Esophagus (tissue), 2 donors: ENCODE results near the gene PPY. TPM values are rescaled to one million over a fixed set of nuclear protein-coding genes. Genes with fewer than 3 reads are reported as not detected.

ENCODE experiments used
- H3K27ac ChIP-seq, 2 donors: one replicate each; pipeline ENCODE4 v1.5.1; 2013; ENCODE audit warnings: low read depth in 2 of 2, mild to moderate bottlenecking in 2 of 2, inconsistent platforms in 1 of 2, low read length in 1 of 2, moderate library complexity in 1 of 2
- H3K27me3 ChIP-seq, 2 donors: one replicate each; pipeline ENCODE4 v1.6.1; 2013; ENCODE audit warnings: low read length in 2 of 2, control low read depth in 1 of 2, mild to moderate bottlenecking in 1 of 2; ENCODE audit not compliant: insufficient read depth in 2 of 2, control insufficient read depth in 1 of 2
- H3K36me3 ChIP-seq, 2 donors: one replicate each; pipeline ENCODE4 v1.6.1; 2013; ENCODE audit warnings: low read length in 1 of 2; ENCODE audit not compliant: control insufficient read depth in 2 of 2, insufficient read depth in 2 of 2
- H3K4me1 ChIP-seq, 2 donors: one replicate each; pipeline ENCODE4 v1.6.1; 2013; ENCODE audit warnings: low read length in 1 of 2; ENCODE audit not compliant: control insufficient read depth in 2 of 2, insufficient read depth in 2 of 2
- H3K4me3 ChIP-seq, 2 donors: one replicate each; pipeline ENCODE4 v1.5.1; 2013; ENCODE audit warnings: low read length in 2 of 2, mild to moderate bottlenecking in 2 of 2, low read depth in 1 of 2, moderate library complexity in 1 of 2
- H3K9me3 ChIP-seq, 2 donors: one replicate each; pipeline ENCODE4 v1.6.1; 2013; ENCODE audit warnings: mild to moderate bottlenecking in 2 of 2, low read depth in 1 of 2, low read length in 1 of 2, moderate library complexity in 1 of 2; ENCODE audit not compliant: control insufficient read depth in 2 of 2, insufficient read depth in 1 of 2
- WGBS, 2 donors: extraction: QIAGEN DNeasy Blood & Tissue Kit; methylation state at CpG; one replicate each; pipeline ENCODE4 v1.1.7; 2013; 5-methylcytosine and 5-hydroxymethylcytosine counted together
- polyA plus RNA-seq, 2 donors: library from polyadenylated mRNA; stranded (reverse); fragments of 200-250 nt; gene quantifications; one replicate each; pipeline ENCODE4 v1.2.3, GENCODE V29; 2013
- donor health status: healthy with polysubstance abuse.
- donor health status: Bipolar disorder and iron deficiency.

Gene PPY
- polyA plus RNA-seq, 2 donors: not detected

DNA sequence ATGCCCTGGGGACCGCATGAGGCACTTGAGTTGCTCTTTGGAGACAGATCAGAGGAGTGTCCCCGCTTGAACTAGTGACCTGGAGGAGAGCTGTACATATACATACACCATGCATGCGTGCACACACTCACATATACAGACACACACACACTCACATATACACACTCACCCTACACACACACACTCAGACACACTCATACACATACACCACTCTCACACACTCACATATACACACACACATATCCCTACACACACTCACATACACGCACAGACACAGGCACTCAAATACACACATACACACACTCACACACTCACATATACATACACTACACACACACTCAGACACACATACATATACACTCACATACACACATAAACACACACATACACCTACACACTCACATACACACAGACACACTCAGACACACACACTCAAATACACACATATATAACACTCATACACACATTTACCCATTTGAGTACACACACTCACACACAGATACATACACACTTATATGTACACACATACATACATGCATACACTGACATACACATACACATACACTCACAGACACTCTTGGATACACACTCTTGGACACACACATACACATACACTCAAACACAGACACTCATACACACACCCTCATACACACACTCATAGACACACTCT is 29.5 kb downstream of the PPY start:
- Histone ChIP-seq H3K9me3 (no peaks in the 10 kb centered on the region), H3K4me3 (no peak overlapping the region), H3K36me3 (no peaks in the 10 kb centered on the region), H3K27ac (no peak overlapping the region), H3K4me1 (peaks cover 0 to 2% of the 10 kb centered on the region in 2 donors), H3K27me3 (no peaks in the 10 kb centered on the region)
- WGBS, 2 donors: 52 to 73% methylated on average over 4 of the region's 4 CpGs

DNA sequence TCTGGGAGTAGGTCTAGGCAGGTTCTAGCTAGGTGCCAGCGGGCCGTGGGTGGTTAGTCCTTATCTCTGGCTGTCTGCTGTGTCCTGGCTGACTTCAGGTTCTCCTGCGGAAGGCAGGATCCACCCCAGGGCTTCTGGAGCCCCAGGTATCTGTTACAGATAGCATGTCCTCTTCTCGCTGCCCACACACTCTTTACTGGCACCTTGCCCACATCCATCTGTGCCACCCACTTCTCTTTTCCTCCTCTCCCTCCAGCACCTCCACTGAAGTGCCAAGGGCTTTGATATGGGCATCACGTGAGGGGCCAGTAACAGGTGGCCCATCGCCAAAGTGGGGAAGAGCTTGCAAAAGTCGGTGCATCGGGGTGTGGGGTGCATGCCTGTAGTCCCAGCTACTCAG is 30.4 kb downstream of the PPY start:
- no peaks in the 10 kb centered on the region for H3K36me3 ChIP-seq
- 50 to 60% methylated on average over 8 of the region's 8 CpGs for WGBS, 2 donors
- H3K27ac ChIP-seq: no peak overlapping the region
- H3K4me3 ChIP-seq: no peak overlapping the region
- no peaks in the 10 kb centered on the region for H3K27me3 ChIP-seq
- no peaks in the 10 kb centered on the region for H3K9me3 ChIP-seq
- peaks cover 2 to 3% of the 10 kb centered on the region in 2 donors for H3K4me1 ChIP-seq

DNA sequence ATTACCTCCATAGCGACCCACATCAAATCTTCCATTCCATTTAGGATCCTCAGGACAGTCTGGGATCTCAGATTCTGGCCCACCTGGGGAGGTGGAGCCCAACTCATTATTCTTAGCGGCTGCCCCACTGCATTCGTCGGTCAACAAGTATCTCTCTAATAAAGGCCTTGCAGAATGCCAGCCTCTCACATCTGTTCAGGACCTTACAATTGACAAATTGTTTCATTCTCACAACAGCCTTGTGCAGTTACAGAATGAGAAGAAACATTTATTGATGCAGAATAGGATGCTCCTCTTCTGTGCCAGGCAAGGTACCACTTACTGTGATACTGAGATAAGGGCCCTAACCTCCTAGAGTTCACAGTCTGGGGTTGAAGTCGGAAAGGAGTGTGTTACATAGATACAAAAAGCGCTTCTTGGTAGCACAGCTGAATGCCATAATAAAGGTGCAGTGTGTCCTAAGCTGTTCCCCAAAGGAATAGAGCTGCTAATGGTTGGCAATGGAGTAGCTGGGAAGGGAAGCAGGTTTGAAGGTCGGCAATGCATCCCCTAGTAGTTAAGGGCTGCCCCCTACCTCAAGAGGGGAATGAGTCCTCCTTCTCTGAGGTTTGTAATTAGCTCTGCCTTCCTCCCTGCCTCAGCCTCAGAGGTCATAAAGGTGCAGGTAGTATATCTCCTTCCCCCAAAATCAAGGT is 32.6 kb downstream of the PPY start:
- H3K27me3 ChIP-seq: no peaks in the 10 kb centered on the region

DNA sequence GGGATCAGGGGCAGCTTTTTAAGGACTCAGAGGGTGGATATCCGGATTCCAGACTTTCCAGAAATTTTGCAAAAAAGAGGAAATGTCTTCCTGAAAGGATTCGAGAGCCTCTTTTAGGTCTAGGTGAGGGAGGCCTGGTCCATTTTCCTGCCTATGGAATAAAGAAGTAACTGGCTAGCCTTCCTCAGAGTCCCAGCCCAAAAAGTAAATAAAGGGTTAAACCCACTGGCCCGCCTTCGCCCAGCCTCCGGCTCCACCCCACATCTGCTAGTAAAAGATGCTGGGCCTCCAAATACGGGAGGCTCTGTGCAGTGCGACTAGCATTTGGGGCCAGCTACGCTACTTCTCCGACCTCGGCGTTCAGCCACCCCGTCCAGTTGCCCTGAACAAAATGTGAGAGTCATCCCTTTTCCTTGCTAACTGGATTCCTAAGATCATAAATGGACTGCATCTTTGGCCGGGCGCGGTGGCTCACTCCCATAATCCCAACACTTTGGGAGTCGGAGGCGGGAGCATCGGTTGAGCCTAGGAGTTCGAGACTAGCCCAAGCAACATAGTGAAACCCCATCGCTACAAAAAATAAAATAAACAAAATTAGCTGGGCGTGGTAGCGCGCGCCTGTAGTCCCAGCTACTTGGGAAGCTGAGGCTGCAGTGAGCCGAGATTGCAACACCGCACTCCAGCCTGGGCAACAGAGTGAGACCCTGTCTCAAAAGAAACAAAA is 34.1 kb downstream of the PPY start:
- Histone ChIP-seq H3K27me3 (no peaks in the 10 kb centered on the region), H3K4me3 (peak overlapping the region in 1 of 2 donors; percentile 49), H3K9me3 (no peaks in the 10 kb centered on the region), H3K4me1 (peaks cover 2 to 9% of the 10 kb centered on the region in 2 donors), H3K36me3 (no peaks in the 10 kb centered on the region), H3K27ac (peak overlapping the region; percentile 67 to 86)
- WGBS, 2 donors: 22 to 26% methylated on average over 26 of the region's 26 CpGs

More for the DNA sequence above, 32.6 kb downstream of the PPY start:
- WGBS, 2 donors: 66 to 70% methylated on average over 7 of the region's 7 CpGs
- no peaks in the 10 kb centered on the region for H3K9me3 ChIP-seq
- H3K27ac ChIP-seq: no peak overlapping the region
- no peaks in the 10 kb centered on the region for H3K36me3 ChIP-seq
- H3K4me1 ChIP-seq: peaks cover 2 to 9% of the 10 kb centered on the region in 2 donors
- no peak overlapping the region for H3K4me3 ChIP-seq

DNA sequence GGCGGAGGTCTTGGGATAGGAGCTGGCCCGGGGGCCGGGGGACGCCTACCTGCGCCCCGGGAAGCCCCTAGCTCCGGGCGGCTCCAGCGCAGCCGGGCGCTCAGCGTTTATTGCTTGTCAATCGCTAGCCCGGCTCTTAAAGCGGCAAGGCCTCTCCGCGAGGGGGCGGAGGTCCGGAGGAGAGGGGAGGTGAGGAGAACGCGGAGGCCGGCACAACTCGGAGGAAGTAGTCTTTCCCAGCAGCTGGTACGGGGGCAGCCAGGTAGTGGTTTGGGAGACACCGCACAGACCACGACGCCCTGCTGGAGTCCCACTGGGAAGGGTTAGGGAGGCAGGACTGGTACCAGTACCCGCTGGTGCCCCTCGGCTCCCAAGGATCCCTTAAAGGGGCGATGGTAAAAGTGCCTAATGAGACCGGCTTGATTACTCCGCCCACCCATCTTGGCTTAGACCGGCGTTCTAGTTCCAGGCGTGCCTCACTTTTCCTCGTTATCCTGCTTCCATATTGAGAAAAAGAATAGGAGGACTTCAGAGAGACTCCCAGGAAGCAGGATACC is 34.8 kb downstream of the PPY start, which contains the start of gene MPP2:
TSS of gene MPP2 (minus strand) at position 112 of the 557 bp plus-strand sequence. CDS start 3,076 bp downstream, outside the sequence.
- WGBS, 2 donors: 0 to 2% methylated on average over 36 of the region's 36 CpGs
- H3K4me1 ChIP-seq: peaks cover 2 to 9% of the 10 kb centered on the region in 2 donors
- H3K9me3 ChIP-seq: no peaks in the 10 kb centered on the region
- H3K4me3 ChIP-seq: peak within 1 kb of the TSS; percentile 46 to 49
- peak within 1 kb of the TSS; percentile 67 to 86 for H3K27ac ChIP-seq
- no peaks in the 10 kb centered on the region for H3K27me3 ChIP-seq
- H3K36me3 ChIP-seq: no peaks in the 10 kb centered on the region

DNA sequence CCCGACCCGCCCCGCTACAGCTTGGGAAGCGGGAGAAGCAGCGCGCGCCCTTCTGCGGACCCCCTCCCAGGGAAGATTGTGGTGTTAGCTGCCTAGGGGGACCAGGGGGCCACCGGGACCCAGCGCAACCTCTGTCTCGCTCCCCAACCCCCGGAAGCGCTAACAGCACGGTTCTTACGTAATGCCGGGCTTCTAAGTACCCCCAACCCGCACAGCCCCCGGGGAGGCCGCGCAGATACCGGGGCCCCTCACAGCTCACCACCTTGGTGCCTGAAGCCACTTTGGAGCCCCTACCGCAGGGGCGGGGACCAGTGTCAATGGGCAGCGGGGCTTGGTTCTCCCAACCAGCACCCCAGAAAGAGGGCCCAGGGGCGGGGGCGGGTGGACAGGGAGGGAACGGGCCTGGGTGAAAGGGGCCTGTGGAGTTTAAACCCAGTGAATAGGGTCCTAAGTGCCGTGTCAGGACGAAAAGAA is 35.3 kb downstream of the PPY start:
- no peaks in the 10 kb centered on the region for H3K9me3 ChIP-seq
- H3K27ac ChIP-seq: peak overlapping the region; percentile 67 to 86
- 0 to 1% methylated on average over 27 to 29 of the region's 29 CpGs for WGBS, 2 donors
- no peaks in the 10 kb centered on the region for H3K36me3 ChIP-seq
- H3K27me3 ChIP-seq: no peaks in the 10 kb centered on the region
- H3K4me1 ChIP-seq: peaks cover 2 to 9% of the 10 kb centered on the region in 2 donors
- peak overlapping the region; percentile 46 to 49 for H3K4me3 ChIP-seq

DNA sequence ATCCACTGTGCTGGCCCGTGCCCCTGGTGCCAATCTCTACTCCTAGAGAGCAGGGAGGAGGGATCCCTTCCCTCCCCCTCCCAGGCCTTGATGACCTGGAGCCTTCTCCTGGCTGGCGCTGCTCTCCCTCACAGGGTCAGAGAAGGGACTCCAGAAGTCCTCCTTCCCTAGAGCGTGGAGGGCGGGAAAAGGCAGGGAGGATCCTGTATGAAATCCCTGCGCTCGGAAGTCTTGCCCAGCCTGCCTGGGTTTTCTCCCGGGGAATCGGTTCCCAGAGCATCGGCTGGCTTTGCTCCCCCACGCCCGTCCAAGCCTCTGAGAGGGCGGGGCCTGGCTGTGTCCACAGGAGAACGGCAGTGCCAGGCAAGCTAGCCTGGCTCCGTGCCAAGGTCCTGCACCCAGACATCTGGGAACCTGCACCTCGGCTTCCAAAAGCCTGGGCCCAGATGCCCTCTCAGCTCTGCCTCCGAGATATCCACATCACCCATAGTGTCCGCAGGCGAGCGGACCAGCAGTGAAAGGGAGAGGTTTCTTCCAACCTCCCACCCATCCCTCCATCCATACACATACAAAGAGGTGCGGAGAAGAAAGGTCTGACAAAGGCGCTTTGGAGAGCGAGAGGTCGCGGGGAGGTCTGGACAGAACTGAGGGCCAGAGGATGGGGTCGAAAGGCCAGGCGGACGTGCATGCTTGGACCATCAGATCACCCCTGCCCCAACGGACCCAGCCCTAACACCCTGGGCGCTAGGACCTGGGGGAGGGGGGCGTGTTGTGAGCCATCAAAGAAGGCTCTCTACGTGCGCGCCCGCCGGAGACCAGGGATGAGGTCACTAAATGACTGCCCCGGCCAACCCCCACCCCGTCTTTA is 36.1 kb downstream of the PPY start:
- Histone ChIP-seq H3K4me3 (peak overlapping the region; percentile 31 to 49), H3K9me3 (no peaks in the 10 kb centered on the region), H3K36me3 (no peaks in the 10 kb centered on the region), H3K4me1 (peaks cover 2 to 9% of the 10 kb centered on the region in 2 donors), H3K27ac (peak overlapping the region in 1 of 2 donors; percentile 34), H3K27me3 (no peaks in the 10 kb centered on the region)
- WGBS, 2 donors: 4 to 5% methylated on average over 35 to 37 of the region's 37 CpGs

DNA sequence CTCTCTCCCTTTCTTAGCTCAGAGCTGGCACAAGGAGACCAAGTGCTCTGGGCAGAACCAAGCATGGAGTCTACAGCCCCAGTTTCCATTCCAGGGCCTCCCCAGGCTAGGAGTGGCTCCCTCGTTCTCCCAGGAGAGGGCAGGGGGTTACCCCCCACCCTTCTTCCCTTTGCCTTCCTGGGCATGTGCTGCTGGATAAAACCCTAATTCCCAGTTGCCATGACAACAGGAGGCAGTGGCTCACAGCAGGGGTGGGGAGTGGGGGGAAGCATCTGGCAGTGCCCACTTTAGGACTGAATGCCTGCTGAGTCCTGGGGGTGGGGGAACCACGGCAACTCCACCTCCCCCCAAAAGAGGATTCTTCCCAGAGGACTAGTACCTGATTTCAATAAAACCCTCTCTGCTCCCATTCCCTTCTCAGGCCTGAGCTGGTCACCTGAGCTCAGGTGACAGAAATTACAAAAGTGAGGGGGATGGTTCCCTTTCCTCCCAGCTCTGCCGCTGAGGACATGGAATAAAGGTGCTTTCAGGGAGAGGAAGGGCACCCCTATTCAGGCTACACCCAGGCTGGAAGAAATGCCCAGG is 36.8 kb downstream of the PPY start:
- Histone ChIP-seq H3K9me3 (no peaks in the 10 kb centered on the region), H3K27me3 (no peaks in the 10 kb centered on the region), H3K36me3 (no peaks in the 10 kb centered on the region), H3K27ac (no peak overlapping the region), H3K4me1 (peaks cover 5 to 13% of the 10 kb centered on the region in 2 donors), H3K4me3 (no peak overlapping the region)
- 32 to 34% methylated on average over 3 of the region's 3 CpGs for WGBS, 2 donors
